Activated naive CD4-positive, alpha-beta T cell treated with anti-CD3 and anti-CD28 coated beads, Interleukin-2, amount 50 U/mL, for 72 hours (primary cell): Measurements from ENCODE around the gene ZNF471. TPM values are rescaled to one million over a fixed set of nuclear protein-coding genes. Genes with fewer than 3 reads are reported as not detected.

Experiments used
- ATAC-seq, 2 donors: fragments of 150-1000 bp; cut with Tn5 transposase; 2 replicates each; pipeline ENCODE4 v1.10.0; 2021; ENCODE audit warnings: mild to moderate bottlenecking in 2 of 2, moderate library complexity in 2 of 2
- DNase-seq, 2 donors: peaks; one replicate each; pipeline ENCODE4 v3.0.0; 2021 to 2022; ENCODE audit warnings: low spot score in 2 of 2
- H3K27ac Mint-ChIP-seq, 2 donors: one replicate each; pipeline ENCODE4 v1.8.0; 2022; ENCODE audit warnings: mild to moderate bottlenecking in 2 of 2, mixed read lengths in 2 of 2
- H3K36me3 Mint-ChIP-seq, 2 donors: one replicate each; pipeline ENCODE4 v1.8.0; 2022; ENCODE audit warnings: mixed read lengths in 2 of 2
- H3K9me3 Mint-ChIP-seq, 2 donors: one replicate each; pipeline ENCODE4 v1.8.0; 2022; ENCODE audit warnings: mixed read lengths in 2 of 2
- total RNA-seq, 2 donors: library from RNA; stranded (reverse); gene quantifications; one replicate each; pipeline ENCODE4 v1.2.3, GENCODE V29; 2022

The ZNF471 gene
- total RNA-seq: 1 to 10 TPM in 1 of 2 donors, under 1 TPM in 1; 0.39 to 1.1 TPM

DNA sequence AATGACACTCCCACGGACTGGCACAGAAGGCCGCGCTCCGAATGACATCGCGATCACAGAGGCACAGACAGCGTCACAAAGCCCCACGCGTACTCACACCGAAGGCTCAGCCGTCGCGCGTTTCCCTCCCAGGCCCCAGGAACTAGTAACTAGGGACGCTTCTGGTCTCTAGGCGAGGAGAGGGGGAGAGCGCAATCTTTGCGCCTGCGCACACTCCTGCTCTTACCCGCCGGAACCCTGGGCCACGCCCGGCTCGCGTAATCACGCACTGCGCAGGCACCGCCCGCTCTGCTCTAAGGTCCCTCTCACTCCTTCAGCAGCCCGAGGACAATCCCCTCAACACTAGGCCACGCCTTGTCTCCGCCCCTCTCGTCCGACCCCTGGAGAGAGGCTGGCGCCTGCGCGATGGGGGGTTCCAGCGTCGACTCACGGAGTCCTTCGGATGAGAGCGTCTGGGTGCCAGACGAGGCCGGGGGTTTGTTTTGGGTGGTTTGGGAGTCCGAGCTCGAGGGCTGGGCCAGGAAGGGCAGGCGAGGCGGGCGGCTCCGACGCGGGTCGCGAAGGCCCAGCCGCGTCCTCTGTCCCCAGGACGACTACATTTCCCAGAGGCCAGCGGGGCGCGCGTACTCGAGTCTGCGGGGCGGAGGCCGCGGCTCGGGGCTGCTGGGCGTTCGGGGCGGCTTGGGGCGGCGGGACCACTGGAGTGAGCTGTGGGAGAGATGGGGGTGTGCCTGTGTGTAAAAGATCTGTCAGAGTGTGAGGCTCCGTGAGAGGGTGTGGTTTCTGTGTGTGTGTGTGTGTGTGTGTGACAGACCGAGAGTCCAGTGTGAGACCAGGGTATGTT, at the start of gene ZNF471:
Gene ZNF471, plus strand, starts transcription at position 410 of the 844 bp plus-strand sequence. CDS start 3,717 bp downstream, outside the sequence.
- ATAC-seq (peak; percentile 99), DNase-seq (peak; percentile 77 to 89)
- Mint-ChIP-seq H3K36me3 (peaks cover 9 to 16% of the 10 kb centered on the region in 2 donors), H3K9me3 (peaks cover 9 to 12% of the 10 kb centered on the region in 2 donors), H3K27ac (peak within 1 kb of the TSS in 1 of 2 donors; percentile 94)

DNA sequence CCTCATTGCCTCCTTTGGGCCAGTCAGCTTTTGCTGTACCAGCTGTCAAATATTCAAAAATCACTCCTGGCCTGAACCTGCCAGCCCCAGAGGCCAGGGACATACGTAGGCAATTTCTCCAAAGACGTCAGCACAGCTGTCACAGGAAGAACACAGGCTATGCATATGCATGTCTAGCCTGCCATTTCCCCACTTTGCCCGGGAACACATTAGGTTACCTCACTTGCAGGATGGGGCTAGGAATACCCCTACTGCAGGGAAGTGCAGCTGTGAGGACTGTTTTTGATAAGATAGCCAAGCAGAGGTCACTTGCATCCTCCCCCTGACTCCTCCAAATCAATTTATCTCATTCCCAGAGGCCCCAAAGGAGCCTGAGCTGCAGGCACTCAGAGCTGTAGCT, 33.3 kb upstream of the ZNF471 start:
- Mint-ChIP-seq H3K9me3 (peaks cover 39 to 40% of the 10 kb centered on the region in 2 donors), H3K36me3 (peaks cover 62 to 83% of the 10 kb centered on the region in 2 donors), H3K27ac (no peak overlapping the region)
- ATAC-seq (no peak), DNase-seq (no peak)

DNA sequence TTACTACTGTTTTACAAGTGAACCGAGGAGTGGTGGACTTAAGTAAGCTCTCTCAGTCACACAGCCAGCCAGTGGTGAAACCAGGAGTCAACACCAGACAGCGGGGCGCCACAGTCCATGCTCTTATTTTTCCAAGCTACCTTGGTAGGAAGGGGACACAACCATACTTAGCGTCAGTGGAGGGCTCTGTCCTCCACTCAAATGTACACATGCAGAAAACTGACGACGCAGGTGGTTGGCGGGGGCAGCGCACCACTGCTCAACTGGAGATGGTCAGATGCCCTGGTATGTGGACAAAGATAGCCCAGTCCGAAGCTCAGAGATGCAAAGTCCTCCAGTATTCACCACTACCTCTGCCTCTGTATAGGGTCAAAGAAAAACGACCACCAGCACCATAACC, 31.6 kb upstream of the ZNF471 start:
- Mint-ChIP-seq H3K9me3 (peaks cover 40 to 42% of the 10 kb centered on the region in 2 donors), H3K27ac (peak overlapping the region in 1 of 2 donors; percentile 87), H3K36me3 (peaks cover 64 to 75% of the 10 kb centered on the region in 2 donors)
- DNase-seq: no peak
- no peak for ATAC-seq

DNA sequence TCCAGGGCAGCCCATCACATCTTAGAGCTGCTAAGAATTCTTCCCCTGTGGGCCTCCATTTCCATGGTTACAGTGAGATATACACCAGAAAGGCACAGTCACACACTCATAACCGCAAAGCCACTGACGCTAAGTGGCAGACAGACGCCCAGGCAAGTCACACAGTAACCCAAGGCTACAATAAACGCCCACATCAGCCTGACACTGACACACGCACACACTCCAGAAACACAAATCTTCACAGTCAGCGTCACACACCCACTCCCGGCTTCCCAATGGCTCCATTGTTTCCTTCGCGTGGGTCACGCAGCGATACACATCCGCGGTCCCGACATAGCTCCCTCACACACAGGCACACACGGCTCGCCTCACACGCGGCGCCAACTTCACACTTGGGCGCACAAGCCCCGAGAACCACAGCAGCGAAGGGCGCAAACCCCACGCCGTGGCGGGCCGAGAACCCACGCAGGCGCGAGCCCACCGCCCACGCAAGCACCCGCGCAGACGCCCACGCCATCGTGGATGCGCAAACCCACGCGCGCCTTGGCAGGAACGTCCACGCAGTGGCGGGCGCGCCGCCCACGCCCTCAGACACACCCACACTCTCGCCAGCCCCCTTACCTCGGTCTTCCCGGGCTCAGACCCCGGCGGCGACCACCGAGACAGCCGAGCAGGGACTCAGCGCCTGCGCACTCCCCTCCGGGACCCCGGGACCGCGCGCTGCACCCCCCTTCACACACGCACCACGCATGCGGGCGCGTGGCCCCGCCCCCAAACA, 30.8 kb upstream of the ZNF471 start, which contains the start of gene ZNF667:
Gene ZNF667, minus strand, starts transcription at position 695 of the 778 bp plus-strand sequence. CDS start 14,975 bp downstream, outside the sequence.
- ATAC-seq: peak; percentile 54 to 66

DNA sequence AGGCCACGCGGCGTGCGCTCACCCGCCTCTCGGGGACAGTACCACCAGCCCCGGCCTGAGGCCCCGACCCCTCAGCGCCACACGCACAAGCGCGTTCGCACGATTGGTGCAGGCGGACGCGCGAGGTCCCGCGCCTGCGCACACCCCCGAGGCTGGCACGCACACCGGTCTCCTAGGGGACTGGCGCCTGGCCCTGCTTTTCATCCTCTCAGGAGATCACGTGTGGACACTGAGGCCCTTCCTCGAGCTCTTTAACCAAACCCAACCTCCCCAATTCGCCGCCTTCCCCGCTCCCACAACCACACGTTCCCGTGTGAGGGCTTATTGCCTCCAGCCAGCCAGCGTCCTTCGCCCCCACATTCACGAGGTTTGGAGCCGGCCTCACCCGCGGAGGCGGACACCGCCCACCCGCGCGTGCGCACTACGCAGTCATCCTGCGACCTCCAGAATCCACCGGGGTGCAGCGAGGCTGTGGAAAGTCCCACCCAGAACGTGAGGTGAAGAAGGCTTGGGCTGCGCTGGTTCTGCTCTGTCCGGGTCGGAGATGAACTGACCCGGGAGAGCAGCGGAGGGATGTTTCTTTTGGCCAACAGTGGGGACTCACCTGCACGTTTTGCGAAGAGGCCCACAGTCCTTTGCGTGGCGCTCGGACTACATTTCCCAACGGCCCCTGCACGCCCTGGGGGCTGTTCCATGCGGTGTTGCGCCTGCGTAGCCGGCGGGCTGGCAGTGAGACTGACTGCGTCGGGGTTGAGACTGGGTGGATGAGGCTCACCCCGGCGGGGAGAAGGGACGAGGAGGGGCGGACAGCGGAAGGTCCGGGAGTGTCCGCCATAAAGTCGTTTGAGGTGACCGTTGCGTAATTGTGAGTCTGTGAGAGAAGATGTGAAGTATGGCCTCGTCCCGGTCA, 30.0 kb upstream of the ZNF471 start:
- H3K27ac Mint-ChIP-seq: peak overlapping the region; percentile 87 to 92
- peaks cover 64 to 65% of the 10 kb centered on the region in 2 donors for H3K36me3 Mint-ChIP-seq
- DNase-seq (peak; percentile 51 to 81), ATAC-seq (peak; percentile 83 to 86)
- peaks cover 32 to 36% of the 10 kb centered on the region in 2 donors for H3K9me3 Mint-ChIP-seq

More for the DNA sequence above, 30.8 kb upstream of the ZNF471 start, which contains the start of gene ZNF667:
- H3K36me3 Mint-ChIP-seq: peaks cover 64 to 73% of the 10 kb centered on the region in 2 donors
- peak in 1 of 2 donors; percentile 58 for DNase-seq
- H3K9me3 Mint-ChIP-seq: peaks cover 39 to 40% of the 10 kb centered on the region in 2 donors
- peak within 1 kb of the TSS; percentile 87 to 92 for H3K27ac Mint-ChIP-seq

DNA sequence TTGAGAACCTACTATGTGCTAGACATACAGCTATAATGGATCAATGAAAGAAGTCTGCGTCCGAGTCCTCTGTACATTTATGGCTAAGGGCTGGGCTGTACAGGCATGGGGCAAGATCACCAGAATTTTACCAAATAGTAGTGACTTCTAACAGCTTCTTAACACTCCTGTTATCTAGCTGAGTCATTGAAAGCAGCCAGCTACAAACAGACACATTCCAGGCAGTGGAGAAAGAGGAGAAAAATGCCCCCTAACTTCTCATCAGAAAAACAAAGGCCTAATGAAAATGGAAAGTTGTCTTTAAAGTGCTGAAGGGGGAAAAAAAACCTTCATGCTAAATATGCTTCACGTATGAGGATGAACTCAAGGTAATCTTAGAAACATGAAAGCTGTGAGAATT, 16.3 kb upstream of the ZNF471 start:
- Mint-ChIP-seq H3K27ac (no peak overlapping the region), H3K36me3 (peaks cover 51 to 73% of the 10 kb centered on the region in 2 donors), H3K9me3 (peaks cover 56 to 62% of the 10 kb centered on the region in 2 donors)
- ATAC-seq (no peak), DNase-seq (no peak)

DNA sequence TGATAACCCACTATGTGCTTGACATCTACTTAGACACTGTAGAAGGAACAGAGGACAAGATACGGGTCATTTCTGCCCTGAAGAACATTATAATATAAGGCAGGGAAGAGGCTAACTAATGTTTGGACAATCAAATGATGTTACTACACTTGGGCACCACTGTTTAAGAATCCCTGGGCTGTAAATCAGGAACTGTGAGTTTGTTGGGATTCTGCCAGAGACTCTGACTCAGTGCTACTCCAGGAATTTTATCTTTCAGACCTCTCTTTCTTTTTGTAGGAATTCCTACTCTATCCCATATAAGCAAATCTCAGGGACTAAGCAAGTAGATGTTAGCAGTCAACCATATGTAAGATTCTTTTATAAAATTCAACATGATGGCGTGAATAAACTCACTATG, 3.1 kb upstream of the ZNF471 start:
- peaks cover 26 to 35% of the 10 kb centered on the region in 2 donors for H3K36me3 Mint-ChIP-seq
- no peak overlapping the region for H3K27ac Mint-ChIP-seq
- DNase-seq (no peak), ATAC-seq (no peak)
- H3K9me3 Mint-ChIP-seq: peaks cover 21 to 33% of the 10 kb centered on the region in 2 donors

DNA sequence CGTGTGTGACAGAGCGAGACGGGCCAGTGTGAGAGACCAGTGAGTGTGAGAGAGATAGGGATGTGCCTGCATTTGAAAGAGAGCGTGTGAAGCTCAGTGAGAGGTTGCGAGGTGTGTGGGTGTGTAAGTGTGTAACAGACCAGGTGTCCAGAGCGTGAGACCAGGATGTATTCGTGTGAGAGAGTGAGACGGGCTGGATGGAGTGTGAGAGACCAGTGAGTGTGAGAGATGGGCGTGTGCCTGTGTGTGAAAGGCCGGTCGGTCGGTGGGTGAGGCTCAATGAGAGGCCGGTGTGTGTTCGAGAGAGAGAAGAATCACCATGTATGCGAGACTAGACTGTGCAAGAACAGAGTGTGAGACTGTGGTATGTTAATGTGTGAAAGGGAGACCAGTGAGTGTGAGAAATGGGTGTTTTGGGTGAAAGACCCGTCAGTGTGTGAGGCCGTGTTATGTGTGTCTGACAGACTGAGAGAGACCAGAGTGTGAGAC, 679 bp downstream of the ZNF471 start:
- H3K9me3 Mint-ChIP-seq: peaks cover 12 to 14% of the 10 kb centered on the region in 2 donors
- DNase-seq: peak in 1 of 2 donors; percentile 2
- H3K27ac Mint-ChIP-seq: no peak overlapping the region
- peaks cover 8 to 16% of the 10 kb centered on the region in 2 donors for H3K36me3 Mint-ChIP-seq
- ATAC-seq: no peak

DNA sequence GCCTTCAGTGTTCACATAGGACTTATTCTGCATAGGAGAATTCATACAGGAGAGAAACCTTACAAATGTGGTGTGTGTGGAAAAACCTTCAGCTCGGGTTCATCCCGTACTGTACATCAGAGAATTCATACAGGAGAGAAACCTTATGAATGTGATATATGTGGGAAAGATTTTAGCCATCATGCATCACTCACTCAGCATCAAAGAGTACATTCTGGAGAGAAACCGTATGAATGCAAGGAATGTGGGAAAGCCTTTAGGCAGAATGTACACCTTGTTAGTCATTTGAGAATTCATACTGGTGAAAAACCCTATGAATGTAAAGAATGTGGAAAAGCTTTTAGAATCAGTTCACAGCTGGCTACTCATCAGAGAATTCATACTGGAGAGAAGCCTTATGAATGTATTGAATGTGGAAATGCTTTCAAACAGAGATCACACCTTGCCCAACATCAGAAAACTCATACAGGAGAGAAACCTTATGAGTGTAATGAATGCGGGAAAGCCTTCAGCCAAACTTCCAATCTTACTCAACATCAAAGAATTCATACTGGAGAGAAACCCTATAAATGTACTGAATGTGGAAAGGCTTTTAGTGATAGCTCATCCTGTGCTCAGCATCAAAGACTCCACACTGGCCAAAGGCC, 17.7 kb downstream of the ZNF471 start:
- ATAC-seq: no peak
- H3K27ac Mint-ChIP-seq: no peak overlapping the region
- peaks cover 53 to 57% of the 10 kb centered on the region in 2 donors for H3K9me3 Mint-ChIP-seq
- no peak for DNase-seq
- peaks cover 66 to 74% of the 10 kb centered on the region in 2 donors for H3K36me3 Mint-ChIP-seq

DNA sequence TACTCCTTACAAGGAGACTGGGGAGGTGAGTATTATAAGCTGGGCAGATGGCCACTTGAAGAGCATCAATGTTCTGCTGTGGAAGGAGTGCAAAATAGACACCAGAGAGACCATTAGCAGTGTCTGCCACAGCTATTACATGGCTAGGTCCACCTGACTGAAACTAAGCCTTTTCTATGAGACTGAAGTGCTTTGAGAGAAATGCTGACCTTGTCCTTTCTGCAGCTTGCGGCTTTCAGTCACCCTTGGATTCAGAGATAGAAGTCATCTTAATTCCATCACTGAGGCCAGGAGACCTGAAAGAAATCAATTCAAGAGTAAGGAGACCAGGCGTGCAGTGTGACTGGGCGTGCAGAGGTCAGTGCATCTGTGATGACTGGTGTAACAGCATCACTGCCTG, 29.8 kb downstream of the ZNF471 start:
- no peak for ATAC-seq
- H3K27ac Mint-ChIP-seq: peak overlapping the region; percentile 89 to 91
- DNase-seq: no peak
- H3K36me3 Mint-ChIP-seq: peaks cover 77% of the 10 kb centered on the region in 2 donors
- H3K9me3 Mint-ChIP-seq: peaks cover 35 to 40% of the 10 kb centered on the region in 2 donors

DNA sequence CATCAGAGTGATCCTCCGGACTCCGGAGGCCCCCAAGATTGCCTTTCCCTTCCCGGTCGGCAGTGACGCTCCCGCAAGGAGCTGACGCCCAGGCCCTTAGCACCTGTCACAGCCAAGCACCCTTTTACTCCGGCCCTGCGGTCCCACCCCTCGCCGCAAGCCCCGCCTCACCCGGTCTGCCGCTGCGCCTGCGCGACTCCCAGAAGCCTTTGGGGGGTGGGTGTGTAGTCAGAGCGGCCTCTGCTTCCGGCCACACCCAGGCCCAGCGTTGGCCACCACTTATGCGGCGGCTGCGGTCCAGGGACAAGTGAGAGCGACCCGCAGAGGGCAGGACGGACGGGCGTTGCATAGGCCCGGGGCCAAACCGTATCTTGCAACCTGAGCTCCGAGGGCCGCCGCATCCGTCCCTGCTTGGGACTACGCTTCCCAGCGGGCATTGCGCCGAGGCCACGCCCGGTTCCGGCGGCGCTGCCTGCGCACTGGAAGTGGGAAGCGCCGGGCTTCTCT, 30.7 kb downstream of the ZNF471 start:
- peaks cover 30 to 36% of the 10 kb centered on the region in 2 donors for H3K9me3 Mint-ChIP-seq
- DNase-seq (peak; percentile 89 to 95), ATAC-seq (peak; percentile 94 to 95)
- peak overlapping the region; percentile 89 to 91 for H3K27ac Mint-ChIP-seq
- peaks cover 73 to 74% of the 10 kb centered on the region in 2 donors for H3K36me3 Mint-ChIP-seq

DNA sequence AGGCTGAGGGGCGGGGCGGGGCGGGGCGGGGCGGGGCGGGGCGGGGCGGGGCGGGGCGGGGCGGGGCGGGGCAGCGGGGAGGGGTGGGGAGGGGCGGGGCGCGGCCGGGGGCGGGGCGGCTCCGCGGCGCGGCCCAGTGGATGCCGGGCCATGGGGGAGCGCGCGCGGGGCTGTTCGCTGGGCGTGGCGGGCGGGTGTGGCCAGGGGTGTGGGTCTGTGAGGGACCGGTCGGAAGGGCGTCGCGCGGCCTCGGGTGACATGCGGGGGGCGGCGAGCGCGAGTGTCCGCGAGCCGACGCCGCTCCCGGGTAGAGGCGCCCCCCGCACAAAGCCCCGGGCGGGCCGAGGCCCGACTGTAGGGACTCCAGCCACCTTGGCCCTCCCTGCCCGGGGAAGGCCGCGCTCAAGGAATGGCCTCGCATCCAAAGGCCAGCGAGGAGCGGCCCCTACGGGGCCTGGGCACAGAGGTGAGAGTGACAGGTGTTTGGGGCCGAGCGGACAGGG, 31.2 kb downstream of the ZNF471 start, which contains the start of gene ZFP28:
Gene ZFP28, plus strand, starts transcription at position 188 of the 503 bp plus-strand sequence. Its CDS starts 71 bp downstream, at position 259.
- no peak for DNase-seq
- Mint-ChIP-seq H3K27ac (peak within 1 kb of the TSS; percentile 89 to 91), H3K36me3 (peaks cover 72 to 75% of the 10 kb centered on the region in 2 donors), H3K9me3 (peaks cover 28 to 34% of the 10 kb centered on the region in 2 donors)
- ATAC-seq: peak; percentile 75

DNA sequence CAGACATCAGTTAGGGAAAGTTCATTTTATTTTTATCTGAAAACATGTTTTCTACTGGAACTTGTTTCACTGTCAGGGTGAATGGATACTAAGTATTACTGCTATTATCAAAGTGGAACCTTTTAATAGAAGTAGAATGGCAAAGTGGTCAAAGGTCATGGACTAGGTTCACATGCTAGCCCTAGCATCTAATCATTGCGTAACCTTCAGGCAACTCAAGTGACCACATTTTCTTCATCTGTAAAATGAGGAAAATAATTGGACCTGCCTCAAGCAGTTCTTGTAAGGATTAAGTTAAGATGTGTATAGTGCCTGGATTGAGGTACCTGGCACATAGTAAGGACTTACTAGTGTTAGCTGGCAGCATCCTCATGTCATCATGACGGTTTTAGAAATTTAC, 36.1 kb downstream of the ZNF471 start:
- H3K27ac Mint-ChIP-seq: no peak overlapping the region
- H3K9me3 Mint-ChIP-seq: peaks cover 32 to 40% of the 10 kb centered on the region in 2 donors
- H3K36me3 Mint-ChIP-seq: peaks cover 79 to 85% of the 10 kb centered on the region in 2 donors
- ATAC-seq (no peak), DNase-seq (no peak)

DNA sequence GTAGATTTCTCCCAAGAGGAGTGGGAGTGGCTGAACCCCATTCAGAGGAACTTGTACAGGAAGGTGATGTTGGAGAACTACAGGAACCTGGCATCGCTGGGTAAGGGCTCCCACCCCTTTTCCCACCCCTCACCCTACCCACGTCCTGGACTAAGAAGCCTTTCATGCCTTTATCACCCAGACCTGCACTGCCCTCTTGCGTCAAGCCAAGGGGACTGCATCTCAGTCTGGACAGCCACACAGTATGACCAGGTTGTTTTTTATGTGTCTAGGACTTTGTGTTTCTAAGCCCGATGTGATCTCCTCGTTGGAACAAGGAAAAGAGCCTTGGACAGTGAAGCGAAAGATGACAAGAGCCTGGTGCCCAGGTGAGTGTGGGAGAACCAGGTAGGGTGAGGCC, 39.9 kb downstream of the ZNF471 start:
- Mint-ChIP-seq H3K36me3 (peaks cover 74 to 75% of the 10 kb centered on the region in 2 donors), H3K27ac (no peak overlapping the region), H3K9me3 (peaks cover 32 to 40% of the 10 kb centered on the region in 2 donors)
- no peak for DNase-seq
- no peak for ATAC-seq
